Vagina (tissue), 2 donors: ENCODE data around the gene SCD.

Source experiments
- CTCF ChIP-seq, 3 experiments: fragments of 450-650 bp in 2 of 3; fragments of 200-600 bp in 1 of 3; sonication (generic) in 1 of 3; IDR thresholded peaks; one replicate each; pipeline ENCODE4 v1.5.1; 2017 to 2019; ENCODE audit warnings: antibody characterized with exemption in 3 of 3, mild to moderate bottlenecking in 2 of 3, moderate library complexity in 2 of 3
- POLR2A ChIP-seq, 2 donors: fragments of 450-650 bp; IDR thresholded peaks; one replicate each; pipeline ENCODE4 v1.6.1; 2017; ENCODE audit warnings: antibody characterized with exemption in 2 of 2, mild to moderate bottlenecking in 2 of 2, moderate library complexity in 2 of 2
- POLR2AphosphoS5 ChIP-seq, 2 donors: sonication (generic); formaldehyde crosslinking; IDR thresholded peaks; one replicate each; pipeline ENCODE4 v1.9.0; 2017; ENCODE audit warnings: antibody characterized with exemption in 2 of 2, mild to moderate bottlenecking in 2 of 2, low read depth in 1 of 2; ENCODE audit not compliant: insufficient read depth in 1 of 2

DNA sequence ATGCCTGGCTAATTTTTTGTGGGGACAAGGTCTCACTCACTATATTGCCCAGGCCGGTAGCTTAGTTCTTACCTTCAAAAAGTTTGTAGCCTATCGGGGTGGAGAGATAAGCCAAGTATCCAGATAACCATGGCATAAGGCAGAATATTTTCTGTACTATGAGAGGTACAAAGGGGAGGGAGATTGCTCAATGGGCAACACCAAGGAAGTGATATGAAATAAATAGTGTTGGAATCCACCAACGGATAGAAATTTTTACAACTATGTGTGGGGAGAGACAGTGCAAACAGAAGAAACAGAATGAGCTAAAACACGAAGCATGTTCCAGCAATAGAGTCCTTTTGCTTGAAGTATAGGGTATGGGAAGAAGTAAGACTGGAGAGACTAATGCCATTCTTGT, 8.1 kb downstream of the SCD start:
- TF ChIP-seq POLR2AphosphoS5 (IDR thresholded peaks at IDR 0.05; ENCODE audit: insufficient read depth in 1 of 2, low read depth in 1 of 2) (no peak), CTCF (IDR thresholded peaks at IDR 0.05) (no peak), POLR2A (IDR thresholded peaks at IDR 0.05) (no peak)
